Osteoblast (primary cell): ENCODE results near the gene C1orf50. TPM values are rescaled to one million over a fixed set of nuclear protein-coding genes. Genes with fewer than 3 reads are reported as not detected.
"Not testable (repeated sequence)": the region's sequence is repeated elsewhere in the genome, so short reads cannot be mapped to it uniquely, and the experiment has no call there.

Experiments
- DNase-seq: peaks from one replicate; pipeline ENCODE4 v3.0.0; 2011; ENCODE audit warnings: low spot score, mixed read lengths; ENCODE audit not compliant: insufficient read length; ENCODE audit errors: missing footprints
- H2AFZ ChIP-seq: 2 replicates; pipeline ENCODE4 v1.6.0; 2011; ENCODE audit warnings: mild to moderate bottlenecking, low read length
- H3K27ac ChIP-seq: 2 replicates; pipeline ENCODE4 v1.5.1; 2011; ENCODE audit warnings: mild to moderate bottlenecking, low read depth, low read length, moderate library complexity
- H3K27me3 ChIP-seq: 2 replicates; pipeline ENCODE4 v1.6.0; 2012; ENCODE audit warnings: mild to moderate bottlenecking, control low read depth, inconsistent platforms, low read length, moderate library complexity; ENCODE audit not compliant: insufficient read depth
- H3K36me3 ChIP-seq: 2 replicates; pipeline ENCODE4 v1.5.1; 2011; ENCODE audit warnings: mild to moderate bottlenecking, low read length, control low read depth, moderate library complexity; ENCODE audit not compliant: insufficient read depth
- H3K4me1 ChIP-seq: 2 replicates; pipeline ENCODE4 v1.5.1; 2011; ENCODE audit warnings: mild to moderate bottlenecking, low read length, control low read depth, moderate library complexity; ENCODE audit not compliant: insufficient read depth
- H3K4me2 ChIP-seq: 2 replicates; pipeline ENCODE4 v1.6.0; 2011; ENCODE audit warnings: mild to moderate bottlenecking, low read length; ENCODE audit not compliant: insufficient read depth
- H3K4me3 ChIP-seq: fragments of 200-600 bp; sonication (generic); 3 replicates; pipeline ENCODE4 v1.5.1; 2012; ENCODE audit warnings: mild to moderate bottlenecking, low read length, inconsistent platforms; ENCODE audit not compliant: insufficient read depth
- H3K79me2 ChIP-seq: 2 replicates; pipeline ENCODE4 v1.6.0; 2012; ENCODE audit warnings: mild to moderate bottlenecking, low read length, control low read depth, inconsistent platforms; ENCODE audit not compliant: insufficient read depth
- H3K9me3 ChIP-seq: 2 replicates; pipeline ENCODE4 v1.5.1; 2011; ENCODE audit warnings: low read depth, low read length, control low read depth
- H4K20me1 ChIP-seq: 2 replicates; pipeline ENCODE4 v1.6.0; 2012; ENCODE audit warnings: mild to moderate bottlenecking, low read length, control low read depth; ENCODE audit not compliant: insufficient read depth
- total RNA-seq: library from RNA; depleted of rRNA; stranded (reverse); fragments of >200 nt; gene quantifications from 2 replicates; pipeline ENCODE4 v1.2.3, GENCODE V29; 2012
- TF ChIP-seq, protein P1 (sequence below): IDR thresholded peaks from 2 replicates; pipeline ENCODE4 v1.5.1; 2011; ENCODE audit warnings: mild to moderate bottlenecking, low read depth, low read length, moderate library complexity; ENCODE audit errors: extremely low read depth

The C1orf50 gene
- total RNA-seq, 1 donor = 4.7 TPM

DNA sequence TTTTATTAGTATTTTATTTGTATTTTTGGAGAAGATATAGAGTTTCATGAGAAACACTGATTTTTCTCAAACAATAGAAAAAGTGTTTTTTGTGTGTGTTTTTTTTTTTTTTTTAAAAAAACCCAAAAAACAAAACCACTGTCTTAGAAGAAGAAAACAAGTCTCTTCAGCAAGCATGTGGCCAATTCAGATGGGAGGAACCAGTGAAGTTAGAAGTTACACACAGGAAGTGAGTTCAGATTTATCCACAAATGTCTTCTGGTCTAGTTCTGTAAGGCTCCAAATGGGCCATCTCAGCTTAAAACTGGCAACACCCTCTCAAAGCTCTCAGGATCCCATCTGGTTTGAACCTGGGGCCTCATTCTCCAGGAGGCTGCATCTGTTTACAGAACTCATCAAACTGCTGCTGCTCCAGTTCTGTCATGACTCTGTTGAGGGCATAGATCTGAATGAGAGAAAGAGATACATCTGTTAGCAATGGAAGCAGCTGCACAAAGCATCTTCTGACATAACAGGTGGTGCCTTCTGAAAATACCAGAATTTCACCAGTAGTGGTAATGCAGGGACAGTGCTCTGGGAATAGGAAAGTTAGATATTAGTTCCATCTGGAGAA is 40.1 kb downstream of the C1orf50 start:
- no peak for DNase-seq

DNA sequence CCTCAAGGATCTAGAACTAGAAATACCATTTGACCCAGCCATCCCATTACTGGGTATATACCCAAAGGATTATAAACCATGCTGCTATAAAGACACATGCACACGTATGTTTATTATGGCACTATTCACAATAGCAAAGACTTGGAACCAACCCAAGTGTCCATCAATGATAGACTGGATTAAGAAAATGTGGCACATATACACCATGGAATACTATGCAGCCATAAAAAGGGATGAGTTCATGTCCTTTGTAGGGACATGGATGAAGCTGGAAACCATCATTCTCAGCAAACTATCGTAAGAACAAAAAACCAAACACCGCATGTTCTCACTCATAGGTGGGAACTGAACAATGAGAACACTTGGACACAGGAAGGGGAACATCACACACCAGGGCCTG is 47.8 kb downstream of the C1orf50 start:
- not testable (repeated sequence) for H4K20me1 ChIP-seq, H3K27ac ChIP-seq, H3K36me3 ChIP-seq, H2AFZ ChIP-seq, H3K27me3 ChIP-seq, H3K9me3 ChIP-seq, H3K4me3 ChIP-seq, H3K4me2 ChIP-seq, DNase-seq
- Histone ChIP-seq H3K79me2 (peaks cover 15% of the 10 kb centered on the region), H3K4me1 (peaks cover 17% of the 10 kb centered on the region)

More for the DNA sequence above, 40.1 kb downstream of the C1orf50 start:
- Histone ChIP-seq H4K20me1 (no peaks in the 10 kb centered on the region), H3K4me1 (no peaks in the 10 kb centered on the region), H3K27me3 (no peaks in the 10 kb centered on the region), H3K36me3 (no peaks in the 10 kb centered on the region), H3K79me2 (no peaks in the 10 kb centered on the region), H2AFZ (no peak overlapping the region), H3K4me3 (no peak overlapping the region), H3K9me3 (no peaks in the 10 kb centered on the region), H3K4me2 (no peak overlapping the region), H3K27ac (no peak overlapping the region)
- TF ChIP-seq, protein P1, sequence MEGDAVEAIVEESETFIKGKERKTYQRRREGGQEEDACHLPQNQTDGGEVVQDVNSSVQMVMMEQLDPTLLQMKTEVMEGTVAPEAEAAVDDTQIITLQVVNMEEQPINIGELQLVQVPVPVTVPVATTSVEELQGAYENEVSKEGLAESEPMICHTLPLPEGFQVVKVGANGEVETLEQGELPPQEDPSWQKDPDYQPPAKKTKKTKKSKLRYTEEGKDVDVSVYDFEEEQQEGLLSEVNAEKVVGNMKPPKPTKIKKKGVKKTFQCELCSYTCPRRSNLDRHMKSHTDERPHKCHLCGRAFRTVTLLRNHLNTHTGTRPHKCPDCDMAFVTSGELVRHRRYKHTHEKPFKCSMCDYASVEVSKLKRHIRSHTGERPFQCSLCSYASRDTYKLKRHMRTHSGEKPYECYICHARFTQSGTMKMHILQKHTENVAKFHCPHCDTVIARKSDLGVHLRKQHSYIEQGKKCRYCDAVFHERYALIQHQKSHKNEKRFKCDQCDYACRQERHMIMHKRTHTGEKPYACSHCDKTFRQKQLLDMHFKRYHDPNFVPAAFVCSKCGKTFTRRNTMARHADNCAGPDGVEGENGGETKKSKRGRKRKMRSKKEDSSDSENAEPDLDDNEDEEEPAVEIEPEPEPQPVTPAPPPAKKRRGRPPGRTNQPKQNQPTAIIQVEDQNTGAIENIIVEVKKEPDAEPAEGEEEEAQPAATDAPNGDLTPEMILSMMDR = no peak

DNA sequence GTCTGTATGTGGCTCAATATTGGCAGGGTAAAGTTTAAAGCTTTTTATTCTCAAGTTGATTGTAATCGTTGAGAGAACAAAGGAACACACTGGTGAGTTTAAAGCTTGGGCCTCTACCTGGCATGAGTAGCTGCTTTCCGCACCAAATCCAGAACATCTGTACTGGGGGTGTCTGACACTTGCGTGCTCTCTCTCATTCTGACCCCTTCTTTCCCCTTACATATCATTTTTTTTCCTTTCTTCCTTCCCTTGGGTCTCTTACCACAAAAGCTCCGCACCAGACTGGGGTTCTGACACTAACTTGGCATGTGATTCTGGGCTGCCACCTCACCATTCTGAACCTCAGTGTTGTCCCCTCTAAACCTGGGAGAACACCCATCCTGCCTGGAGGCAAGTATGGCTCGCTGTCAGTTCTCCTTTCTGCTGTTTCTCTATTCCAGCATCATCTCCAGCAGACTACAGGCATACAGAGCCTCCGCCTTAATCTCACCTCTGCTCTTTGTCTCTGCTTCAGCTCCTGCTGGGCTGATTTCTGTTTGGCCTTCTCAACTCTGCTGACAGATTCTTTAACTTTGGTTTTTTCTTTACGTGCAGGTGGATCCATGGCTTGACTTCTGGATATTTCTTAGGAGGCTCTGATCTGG is 49.0 kb downstream of the C1orf50 start:
- H3K4me2 ChIP-seq = peak overlapping the region; percentile 77
- H3K36me3 ChIP-seq = no peaks in the 10 kb centered on the region
- H3K9me3 ChIP-seq = no peaks in the 10 kb centered on the region
- no peaks in the 10 kb centered on the region for H3K27me3 ChIP-seq
- H3K27ac ChIP-seq = peak overlapping the region; percentile 8
- peak; percentile 72 for DNase-seq
- H3K4me1 ChIP-seq = peaks cover 17% of the 10 kb centered on the region
- peaks cover 18% of the 10 kb centered on the region for H3K79me2 ChIP-seq
- TF ChIP-seq, protein P1 = no peak
- peak overlapping the region; percentile 89 for H2AFZ ChIP-seq
- no peaks in the 10 kb centered on the region for H4K20me1 ChIP-seq
- H3K4me3 ChIP-seq = peak overlapping the region; percentile 91

DNA sequence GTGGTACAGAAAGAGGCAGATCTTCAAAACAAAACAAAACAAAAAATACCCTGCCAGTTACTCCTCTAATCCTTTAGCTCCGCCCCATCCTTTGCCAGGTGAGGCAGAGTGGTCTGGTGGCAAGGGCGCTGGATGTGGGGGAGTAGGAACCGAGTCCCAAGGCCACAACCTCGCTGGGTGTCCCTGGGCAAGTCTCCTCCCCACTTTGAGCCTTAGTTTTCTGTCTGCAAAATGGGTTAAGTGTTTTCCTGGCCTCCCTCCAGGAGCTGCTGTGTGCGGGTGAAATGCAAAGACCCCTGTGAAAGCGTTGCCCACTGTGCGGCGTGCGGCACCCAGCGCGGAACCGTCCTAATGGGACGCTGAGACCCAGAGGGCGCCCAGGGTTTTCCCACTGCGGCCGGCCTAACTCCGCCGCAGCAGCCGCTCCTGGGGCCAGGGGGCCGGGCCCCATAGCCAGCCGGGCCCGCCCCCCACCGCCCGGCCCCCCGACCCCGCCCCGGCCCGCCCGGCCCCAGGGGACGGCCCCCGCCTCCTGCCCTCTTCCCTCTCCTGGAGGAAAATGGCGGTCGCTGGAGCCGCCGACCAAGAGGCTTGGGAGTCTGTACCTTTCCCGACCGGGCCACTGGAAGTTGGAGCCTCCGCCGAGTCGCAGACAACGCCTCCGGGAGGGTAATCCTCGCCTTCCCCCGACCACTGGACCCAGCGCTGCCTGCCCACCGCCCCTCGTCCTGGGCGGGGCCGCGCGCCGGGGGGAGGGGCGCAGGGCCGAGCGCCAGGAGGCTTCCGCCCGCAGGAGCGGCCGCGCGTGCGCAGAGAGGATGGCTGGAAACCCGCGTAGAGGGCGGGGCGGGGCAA is 49.8 kb downstream of the C1orf50 start, which contains the start of the genes ERMAP and SVBP:
TSS of gene ERMAP (plus strand) at position 538 of the 855 bp plus-strand sequence. CDS start 13,327 bp downstream, outside the sequence.
TSS of gene SVBP (minus strand) at position 813 of the 855 bp plus-strand sequence. CDS start 853 bp downstream, outside the sequence.
- peak; percentile 98 for DNase-seq
- no peaks in the 10 kb centered on the region for H3K27me3 ChIP-seq
- no peaks in the 10 kb centered on the region for H4K20me1 ChIP-seq
- peaks cover 18% of the 10 kb centered on the region for H3K79me2 ChIP-seq
- H3K36me3 ChIP-seq = no peaks in the 10 kb centered on the region
- no peaks in the 10 kb centered on the region for H3K9me3 ChIP-seq
- peak within 1 kb of the TSS; percentile 95 for H3K4me2 ChIP-seq
- peak within 1 kb of the TSS; percentile 92 for H2AFZ ChIP-seq
- peak within 1 kb of the TSS; percentile 89 for H3K27ac ChIP-seq
- peaks cover 17% of the 10 kb centered on the region for H3K4me1 ChIP-seq
- TF ChIP-seq, protein P1 = no peak
- H3K4me3 ChIP-seq = peak within 1 kb of the TSS; percentile 91
